K562 (cell line): Measurements from ENCODE around the gene TMEM164. TPM values are rescaled to one million over a fixed set of nuclear protein-coding genes. Genes with fewer than 3 reads are reported as not detected.

Experiments
- ATAC-seq: fragments of 200-7000 bp; cut with Tn5 transposase; 3 replicates; pipeline ENCODE4 v1.9.1; 2020; ENCODE audit warnings: moderate library complexity
- BruUV-seq: library from RNA; stranded (reverse); fragments of 400-500 nt; replicated peaks from 2 replicates; lab custom pipeline; 2021; lab: Mats Ljungman, UMichigan
- CTCF ChIA-PET: fragments of 300-600 bp; formaldehyde crosslinking; extraction: SDS; loops from one replicate; lab custom pipeline; 2021; ENCODE audit warnings: low intra/inter-chr PET ratio; lab: Yijun Ruan, JAX
- POLR2A ChIA-PET: fragments of 300-600, 350-650 bp; sonication (Branson Sonifier 250); formaldehyde crosslinking; extraction: SDS; loops from one replicate; lab custom pipeline; 2021; ENCODE audit warnings: antibody characterized with exemption, inconsistent platforms; lab: Yijun Ruan, JAX
- DNase-seq, 4 experiments: peaks; one replicate each; pipeline versions ENCODE4 v3.0.0 to v3.0.0-alpha.2; 2011 to 2018; ENCODE audit warnings: low spot score in 3 of 4, mixed read lengths in 3 of 4; ENCODE audit errors: extremely low read depth in 1 of 4
- FAIRE-seq: peaks from 2 replicates; lab custom pipeline; 2011; peaks lifted over from hg19 to GRCh38; lab: Jason Lieb, UNC
- H2AFZ ChIP-seq: 2 replicates; pipeline ENCODE4 v1.6.0; 2011; ENCODE audit warnings: low read depth, low read length, control low read depth, inconsistent platforms
- H3K27ac ChIP-seq: fragments of 200-600 bp; 3 replicates; pipeline ENCODE4 v1.8.0; 2011; ENCODE audit warnings: low read depth, mild to moderate bottlenecking, control low read depth, inconsistent platforms, low read length, moderate library complexity, mixed read lengths; ENCODE audit errors: extremely low read depth
- H3K27me3 ChIP-seq, 2 experiments: fragments of 300-600 bp in 1 of 2; 2 replicates in 1 of 2; 3 replicates in 1 of 2; pipeline versions ENCODE4 v1.6.0 to v1.8.0; 2011; ENCODE audit warnings: inconsistent platforms in 2 of 2, low read length in 2 of 2, mild to moderate bottlenecking in 1 of 2, mixed read lengths in 1 of 2, moderate library complexity in 1 of 2; ENCODE audit not compliant: control insufficient read depth in 2 of 2, insufficient read depth in 2 of 2
- H3K36me3 ChIP-seq: fragments of 300-600 bp; 3 replicates; pipeline ENCODE4 v1.8.0; 2011; ENCODE audit warnings: mild to moderate bottlenecking, low read length, inconsistent platforms; ENCODE audit not compliant: control insufficient read depth, insufficient read depth
- H3K4me1 ChIP-seq, 2 experiments: fragments of 200-600 bp in 1 of 2; replicated peaks in 1 of 2; 2 replicates in 1 of 2; 3 replicates in 1 of 2; pipeline versions ENCODE4 v1.5.1 to v1.8.0; 2011; ENCODE audit warnings: inconsistent platforms in 2 of 2, low read length in 2 of 2, mild to moderate bottlenecking in 1 of 2, mixed read lengths in 1 of 2, moderate library complexity in 1 of 2; ENCODE audit not compliant: control insufficient read depth in 2 of 2, insufficient read depth in 2 of 2
- H3K4me2 ChIP-seq: 2 replicates; pipeline ENCODE4 v1.6.1; 2011; ENCODE audit warnings: low read length, control low read depth, inconsistent platforms, mixed read lengths; ENCODE audit not compliant: insufficient read depth
- H3K4me3 ChIP-seq: fragments of 200-600 bp; sonication (generic), shearing (Covaris generic); 2 replicates; pipeline ENCODE4 v1.5.1; 2016; ENCODE audit warnings: control low read depth, inconsistent platforms
- H3K79me2 ChIP-seq: fragments of 200-600 bp; 3 replicates; pipeline ENCODE4 v1.8.0; 2011; ENCODE audit warnings: low read length, inconsistent platforms; ENCODE audit not compliant: control insufficient read depth, insufficient read depth
- H3K9ac ChIP-seq, 2 experiments: 2 replicates each; pipeline versions ENCODE4 v1.6.0 to v1.6.1; 2011; ENCODE audit warnings: low read depth in 2 of 2, low read length in 2 of 2, control low read depth in 1 of 2, inconsistent platforms in 1 of 2, mild to moderate bottlenecking in 1 of 2, mixed read lengths in 1 of 2; ENCODE audit not compliant: insufficient read depth in 1 of 2
- H3K9me1 ChIP-seq: one replicate; pipeline ENCODE4 v1.6.0; 2011; ENCODE audit warnings: inconsistent platforms, mild to moderate bottlenecking, low read length, moderate library complexity; ENCODE audit not compliant: control insufficient read depth, insufficient read depth
- H3K9me3 ChIP-seq: replicated peaks from 2 replicates; pipeline ENCODE4 v1.5.1; 2011; ENCODE audit warnings: low read depth, low read length, inconsistent platforms; ENCODE audit not compliant: control insufficient read depth, insufficient read depth
- H4K20me1 ChIP-seq: replicated peaks from 2 replicates; pipeline ENCODE4 v1.6.1; 2011; ENCODE audit warnings: low read length, inconsistent platforms, mixed read lengths; ENCODE audit not compliant: control insufficient read depth, insufficient read depth
- DPF2 ChIP-seq: fragments of 450-650 bp; IDR thresholded peaks from 2 replicates; pipeline ENCODE4 v1.6.1; 2016
- FOXJ2 ChIP-seq: fragments of 200-800 bp; sonication (Bioruptor generic); IDR thresholded peaks from 2 replicates; pipeline ENCODE4 v1.6.1; 2016; ENCODE audit warnings: missing genetic modification characterization, missing compliant biosample characterization
- HSF4 ChIP-seq: fragments of 250-450 bp; sonication (Bioruptor Pico); IDR thresholded peaks from 2 replicates; pipeline ENCODE4 v2.1.2; 2022; ENCODE audit warnings: mild to moderate bottlenecking, moderate library complexity, borderline replicate concordance
- KDM1A ChIP-seq, 2 experiments: fragments of 450-650 bp; IDR thresholded peaks; 2 replicates each; pipeline ENCODE4 v1.6.1; 2016; ENCODE audit warnings: mild to moderate bottlenecking in 2 of 2
- MTA1 ChIP-seq: fragments of 450-650 bp; IDR thresholded peaks from 2 replicates; pipeline ENCODE4 v1.6.1; 2017; ENCODE audit warnings: borderline replicate concordance
- RHOXF2B ChIP-seq: fragments of 250-450 bp; sonication (Bioruptor Pico); conservative IDR thresholded peaks from 2 replicates; pipeline ENCODE4 v1.5.1; 2021
- ZBTB7A ChIP-seq: IDR thresholded peaks from 2 replicates; pipeline ENCODE4 v1.6.1; 2011; ENCODE audit warnings: low read depth, mild to moderate bottlenecking, low read length, moderate library complexity, borderline replicate concordance; ENCODE audit not compliant: control insufficient read depth
- ZNF699 ChIP-seq: fragments of 250-450 bp; sonication (Bioruptor Pico); IDR thresholded peaks from 2 replicates; pipeline ENCODE4 v1.8.0; 2021; ENCODE audit warnings: mild to moderate bottlenecking, moderate library complexity; ENCODE audit not compliant: insufficient replicate concordance
- WGBS: fragments of 100-300 bp; shearing (Covaris generic); methylation state at CpG from one replicate; pipeline ENCODE4 v1.1.6; 2016; ENCODE audit warnings: low coverage, mixed read lengths; ENCODE audit not compliant: insufficient coverage; ENCODE audit errors: missing lambda C conversion rate; 5-methylcytosine and 5-hydroxymethylcytosine counted together
- in situ Hi-C: fragments of 300-500 bp; cut with MboI; formaldehyde crosslinking; loops from 4 replicates; pipeline ENCODE4 v1.15.0; 2018; ENCODE audit warnings: inconsistent platforms, mixed read lengths
- intact Hi-C: fragments of 100-400 bp; cut with micrococcal nuclease; formaldehyde crosslinking; loops from 2 replicates; pipeline ENCODE4 v1.14.2; 2022
- polyA plus RNA-seq, 8 experiments: library from polyadenylated mRNA; depleted of rRNA in 4 of 8; stranded (reverse) in 5 of 8; unstranded in 3 of 8; fragments of >200 nt; fragmentation: Nextera tagmentation in 2 of 8; fragmentation: Illumina TruSeq in 1 of 8; extraction: Ambion mirVana in 2 of 8; extraction: Trizol in 1 of 8; gene quantifications; 2 replicates each; pipeline versions ENCODE4 v1.2.1 to v1.2.3, GENCODE V29; 2011 to 2014; ENCODE audit warnings: inconsistent platforms in 1 of 8, missing spikeins in 1 of 8
- total RNA-seq, 7 experiments: library from RNA; depleted of rRNA in 6 of 7; stranded (reverse); fragments of >200 nt in 6 of 7; fragmentation: Illumina TruSeq in 2 of 7; extraction: Trizol in 2 of 7; gene quantifications; 2 replicates each; pipeline versions ENCODE4 v1.2.1 to v1.2.3, GENCODE V29; 2011 to 2021; ENCODE audit warnings: low replicate concordance in 1 of 7

Gene TMEM164
- total and polyA plus RNA-seq, 9 of the 15 experiments (the other 6 are each of a cell fraction or from before 2014, with no cell fraction given), result 2.4 to 57.3 (median 23.1) TPM

- H3K4me1 ChIP-seq, result peaks cover 2 to 3% of the 10 kb centered on the region in 2 experiments; a peak in 2 of 5 replicates
- no peak overlapping the region for H3K9ac ChIP-seq
- no peak overlapping the region for H3K4me3 ChIP-seq
- H3K36me3 ChIP-seq, result peaks cover 81% of the 10 kb centered on the region
- DNase-seq, result no peak
- ChIA-PET CTCF (no interaction called here), POLR2A (interaction anchor here (1.6 to 2.2 kb wide), 4 partner anchors 11 to 17 kb away, joined by 4 to 7 read pairs (median 6); partner anchors contain the start of gene TMEM164)
- in situ Hi-C loops (no loop called here), intact Hi-C loops (no loop called here)
- no peaks in the 10 kb centered on the region for H3K9me1 ChIP-seq
- H2AFZ ChIP-seq, result no peak overlapping the region
- 52% methylated on average over 2 of the region's 2 CpGs for WGBS
- TF ChIP-seq DPF2 (no peak), HSF4 (CRISPR knock-in tag) (no peak), ZBTB7A (no peak), MTA1 (no peak), RHOXF2B (CRISPR knock-in tag) (no peak), FOXJ2 (tag) (no peak), KDM1A (IDR thresholded peaks at IDR 0.05) (no peak), ZNF699 (no peak)
- 0 out of 2 replicates have a peak, but pooled peaks cover 6% of the 10 kb centered on the region for H4K20me1 ChIP-seq
- peak; percentile 45 for ATAC-seq
- H3K27me3 ChIP-seq, result no peaks in the 10 kb centered on the region
- no peak overlapping the region for H3K4me2 ChIP-seq
- no TSS peak for BruUV-seq
- H3K27ac ChIP-seq, result no peak overlapping the region
- no peaks in the 10 kb centered on the region for H3K9me3 ChIP-seq
- no peak for FAIRE-seq
- peaks cover 69% of the 10 kb centered on the region for H3K79me2 ChIP-seq
Observed at GRCh38 chrX:110015032-110015431, 12.1 kb downstream of the TMEM164 start.
